SKM-1 (cell line): Measurements from ENCODE around the gene FAM151B.
"Not testable (repeated sequence)": the region's sequence is repeated elsewhere in the genome, so short reads cannot be mapped to it uniquely, and the experiment has no call there.

Experiments used
- DNase-seq: peaks from one replicate; lab custom pipeline; 2025; ENCODE audit not compliant: unreplicated experiment; lab: John Stamatoyannopoulos, UW

FAM151B gene, protein sequence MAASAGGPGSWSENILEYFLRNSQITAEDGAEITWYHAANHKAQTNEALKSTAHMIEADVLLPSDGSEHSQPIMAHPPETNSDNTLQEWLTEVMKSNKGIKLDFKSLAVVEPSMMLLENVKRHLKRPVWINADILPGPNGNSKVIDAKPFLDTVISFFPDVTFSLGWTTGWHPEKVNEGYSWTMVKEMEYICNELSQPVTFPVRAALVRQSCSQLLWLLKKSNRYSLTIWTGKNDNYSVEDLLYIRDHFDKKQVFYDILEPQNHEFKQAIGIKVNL

GRCh38 chr5:80487829-80488721, at the start of gene FAM151B:
Gene FAM151B, plus strand, starts transcription at chr5:80488100. Its CDS starts 24 bp downstream, at chr5:80488124.
- peak; percentile 68 for DNase-seq

- DNase-seq = no peak
Measured at GRCh38 chr5:80438739-80439138, 49.2 kb upstream of the FAM151B start.

- no peak for DNase-seq
Measured at GRCh38 chr5:80439213-80439612, 48.7 kb upstream of the FAM151B start.

GRCh38 chr5:80442742-80443141, 45.2 kb upstream of the FAM151B start:
- no peak for DNase-seq

DNA sequence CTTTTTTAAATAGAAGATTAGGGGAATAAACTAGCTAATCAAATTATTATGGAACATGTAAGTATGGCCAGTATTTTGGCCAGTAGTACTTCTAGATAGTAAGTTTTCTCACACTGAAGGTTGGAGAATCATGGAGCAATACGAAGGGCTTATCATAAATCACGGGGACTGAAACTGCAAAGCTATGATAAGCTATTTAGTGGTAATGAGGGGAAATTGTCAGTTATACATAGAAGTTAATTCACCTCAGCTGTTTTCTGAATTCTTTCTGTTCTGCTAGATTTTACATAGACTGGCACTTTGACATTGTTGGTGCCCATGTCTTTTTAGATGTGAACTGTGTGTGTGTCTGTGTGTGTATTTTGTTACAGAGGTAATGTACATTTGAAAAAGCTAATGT, 34.5 kb upstream of the FAM151B start:
- DNase-seq = no peak

- no peak for DNase-seq
Measured at GRCh38 chr5:80463269-80463668, 24.6 kb upstream of the FAM151B start.

DNA sequence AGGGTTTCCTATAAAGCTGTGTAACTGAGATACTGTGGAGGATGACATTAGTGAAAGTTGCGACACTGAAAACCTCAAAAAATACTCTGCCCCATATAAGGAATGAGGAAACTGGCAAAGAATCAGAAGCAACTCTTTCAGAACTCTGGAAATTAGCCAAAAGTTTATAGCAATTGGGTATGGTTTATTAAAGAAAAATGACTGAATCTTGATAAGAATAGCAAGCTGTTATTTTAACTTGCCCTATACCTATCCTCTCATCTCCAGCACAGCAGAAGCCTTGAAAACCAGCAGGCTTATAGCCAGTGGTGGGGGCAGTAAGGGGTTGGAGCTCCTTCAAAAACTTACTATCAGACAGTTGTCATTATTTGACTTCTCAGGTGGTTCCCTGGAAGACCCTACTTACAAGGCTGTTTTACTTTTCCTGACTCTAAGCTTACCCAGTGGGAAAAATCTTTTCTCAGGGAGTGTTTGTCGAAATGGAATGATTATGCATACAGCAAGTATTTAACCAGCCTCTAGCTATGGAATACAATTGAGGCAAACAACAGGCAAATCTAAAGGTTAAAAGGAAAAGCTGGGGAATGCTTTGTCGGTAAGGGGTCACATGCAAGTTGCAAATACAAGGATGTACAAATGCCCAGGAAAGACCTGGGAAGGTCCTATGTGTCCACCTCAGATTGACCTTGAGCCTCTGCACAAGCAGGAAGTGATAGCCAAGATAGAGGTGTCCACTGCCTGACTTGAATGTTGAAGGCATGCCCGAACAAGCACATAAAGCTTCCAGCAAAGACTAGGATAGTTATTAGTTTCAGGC, 21.0 kb upstream of the FAM151B start:
- peak; percentile 75 for DNase-seq

DNA sequence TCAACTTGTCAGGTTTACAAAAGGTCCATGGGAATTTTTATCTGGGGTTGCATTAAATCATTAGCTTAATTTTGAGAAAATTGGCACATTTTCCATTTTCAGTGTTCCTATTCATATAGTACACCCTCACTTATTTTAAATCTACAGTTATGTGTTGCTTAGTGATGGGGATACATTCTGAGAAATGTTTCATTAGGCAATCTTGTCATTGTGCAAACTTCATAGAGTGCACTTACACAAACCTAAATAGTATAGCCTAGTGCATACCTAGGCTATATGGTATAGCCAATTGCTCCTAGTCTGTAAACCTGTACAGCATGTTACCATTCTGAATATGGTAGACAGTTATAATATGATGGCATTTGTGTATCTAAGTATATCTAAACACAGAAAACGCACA, 19.8 kb upstream of the FAM151B start:
- DNase-seq = no peak

- not testable (repeated sequence) for DNase-seq
Measured at GRCh38 chr5:80470631-80471030, 17.3 kb upstream of the FAM151B start.

DNA sequence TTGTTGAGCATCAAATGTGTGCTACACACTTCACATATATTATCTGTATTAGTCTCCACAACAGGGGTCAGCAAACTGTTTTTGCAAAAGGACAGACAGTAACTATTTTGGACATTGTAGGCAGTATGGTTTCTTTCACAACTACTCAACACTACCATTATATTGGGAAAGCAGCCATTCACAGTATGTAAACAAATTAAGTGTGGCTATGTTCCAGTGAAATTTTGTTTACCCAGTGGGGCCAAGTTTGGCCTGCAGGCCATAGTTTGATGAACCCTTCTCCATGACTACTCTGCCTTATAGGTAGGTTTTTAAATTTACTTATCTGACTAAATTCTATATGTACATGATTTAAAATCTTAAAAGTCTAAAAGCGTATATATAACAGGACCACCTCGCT, 13.0 kb upstream of the FAM151B start:
- no peak for DNase-seq

- DNase-seq = no peak
Measured at GRCh38 chr5:80479713-80480112, 8.2 kb upstream of the FAM151B start.

- no peak for DNase-seq
Measured at GRCh38 chr5:80480354-80480753, 7.5 kb upstream of the FAM151B start.

DNA sequence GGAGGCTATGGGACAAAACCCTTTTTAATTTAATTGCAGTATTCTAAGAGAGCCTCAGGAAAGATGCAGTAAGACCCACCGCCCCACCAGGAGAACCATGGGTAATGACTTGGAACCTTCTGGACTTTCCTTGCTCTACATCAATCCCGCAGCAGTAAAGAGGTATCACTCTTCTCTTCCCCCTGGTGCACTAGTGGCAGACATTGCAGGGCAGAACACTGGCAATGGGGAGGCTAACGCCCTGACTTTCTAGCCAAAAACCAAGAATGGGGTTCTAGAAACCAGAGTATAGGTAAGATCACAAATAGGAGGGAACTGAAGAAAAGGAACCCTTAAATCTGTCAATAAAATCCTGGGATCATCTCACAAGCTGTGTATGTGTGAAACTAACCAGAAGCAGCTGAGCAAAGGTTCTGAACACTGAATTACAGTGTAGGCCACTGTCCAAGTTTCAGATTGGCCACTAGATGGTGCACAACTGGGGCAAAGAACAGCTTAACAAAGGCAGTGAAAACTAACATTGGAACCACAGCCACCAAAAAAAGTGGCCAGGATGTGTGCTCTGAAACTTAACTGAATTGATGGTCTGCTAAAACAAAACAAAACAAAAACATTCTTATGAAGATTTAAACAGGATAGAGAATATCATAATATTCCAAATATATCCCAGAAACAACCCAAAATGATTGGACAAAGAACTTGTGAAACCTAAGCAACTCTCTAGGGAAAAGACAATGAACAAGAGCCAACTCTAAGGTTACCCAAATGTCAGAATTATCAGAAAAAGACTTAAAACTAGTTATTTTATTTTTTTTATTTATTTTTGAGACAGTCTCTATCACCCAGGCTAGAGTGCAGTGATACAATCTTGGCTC, 6.6 kb upstream of the FAM151B start:
- DNase-seq = peak; percentile 9

DNA sequence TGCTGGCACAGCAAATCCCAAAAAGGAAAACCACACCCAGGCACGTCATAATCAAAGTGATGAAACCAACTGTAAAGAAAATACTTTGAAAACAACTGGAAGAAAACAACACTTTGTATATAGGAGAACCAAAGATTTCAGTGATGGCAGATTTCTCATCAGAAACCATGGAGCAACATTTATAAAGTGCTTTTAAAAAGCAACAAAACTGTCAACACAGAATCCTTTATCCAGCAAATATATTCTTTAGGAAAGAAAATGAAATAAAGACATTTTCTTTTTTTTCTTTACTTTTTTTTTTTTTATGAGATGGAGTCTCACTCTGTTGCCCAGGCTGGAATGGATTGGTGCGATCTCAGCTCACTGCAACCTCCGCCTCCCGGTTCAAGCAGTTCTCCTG, 5.3 kb upstream of the FAM151B start:
- DNase-seq = no peak

- no peak for DNase-seq
Measured at GRCh38 chr5:80483636-80484232, 4.2 kb upstream of the FAM151B start.

DNA sequence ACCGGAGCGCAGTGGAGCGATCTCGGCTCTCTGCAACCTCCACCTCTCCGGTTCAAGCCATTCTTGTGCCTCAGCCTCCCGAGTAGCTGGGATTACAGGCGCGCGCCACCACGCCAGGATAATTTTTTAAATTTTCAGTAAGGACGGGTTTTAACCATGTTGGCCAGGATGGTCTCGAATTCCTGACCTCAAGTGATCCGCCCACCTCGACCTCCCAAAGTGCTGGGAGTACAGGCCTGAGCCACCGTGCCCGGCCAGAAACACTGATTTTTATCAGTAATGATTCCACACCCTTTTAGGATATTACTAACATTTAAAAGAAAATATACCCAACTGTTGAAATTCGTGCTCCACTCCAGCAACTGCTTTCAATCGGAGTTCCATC, 464 bp upstream of the FAM151B start:
- no peak for DNase-seq

DNA sequence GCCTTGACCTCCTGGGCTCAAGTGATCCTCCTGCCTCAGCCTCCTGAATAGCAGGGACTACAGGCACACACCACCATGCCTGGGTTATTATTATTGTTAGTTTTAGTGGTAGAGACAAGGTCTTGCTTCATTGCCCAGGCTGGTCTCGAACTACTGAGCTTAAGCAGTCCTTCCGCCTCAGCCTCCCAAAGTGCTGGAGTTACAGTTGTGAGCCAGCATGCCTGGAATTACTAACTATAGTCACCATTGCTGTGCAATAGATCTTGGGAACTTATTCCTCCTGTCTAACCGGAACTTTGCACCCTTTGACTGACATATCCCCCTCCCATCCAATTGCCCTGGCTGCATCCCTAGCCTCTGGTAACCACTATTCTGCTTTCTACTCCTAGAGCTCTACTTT, 3.4 kb downstream of the FAM151B start:
- no peak for DNase-seq

DNA sequence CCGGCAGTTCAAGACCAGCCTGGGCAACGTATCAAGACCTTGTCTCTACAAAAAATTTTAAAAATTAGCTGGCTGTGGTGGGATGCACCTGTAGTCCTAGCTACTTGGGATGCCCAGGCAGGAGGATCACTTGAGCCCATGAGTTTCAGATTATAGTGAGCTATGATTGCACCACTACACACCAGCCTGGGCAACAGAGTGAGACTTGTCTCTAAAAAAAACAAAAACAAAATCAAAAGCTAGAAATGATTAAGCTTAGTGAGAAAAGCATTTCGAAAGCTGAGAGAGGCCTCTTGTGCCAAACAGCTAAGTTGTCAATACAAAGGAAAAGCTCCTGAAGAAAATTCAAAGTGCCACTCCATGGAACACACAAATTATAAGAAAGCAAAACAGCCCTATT, 4.8 kb downstream of the FAM151B start:
- DNase-seq = no peak

- DNase-seq = not testable (repeated sequence)
Measured at GRCh38 chr5:80493443-80493842, 5.5 kb downstream of the FAM151B start.

GRCh38 chr5:80495891-80496290, 8.0 kb downstream of the FAM151B start:
- no peak for DNase-seq
